CD14-positive monocyte (primary cell): ENCODE data around the gene PHLPP1. TPM values are rescaled to one million over a fixed set of nuclear protein-coding genes. Genes with fewer than 3 reads are reported as not detected.

Source experiments
- DNase-seq, 3 donors: peaks; one replicate each; pipeline ENCODE4 v3.0.0-alpha.2; 2011 to 2022
- H2AFZ ChIP-seq: 2 replicates; pipeline ENCODE4 v1.6.0; 2012; ENCODE audit warnings: mild to moderate bottlenecking, low read depth, low read length, inconsistent platforms; ENCODE audit not compliant: insufficient read depth, poor library complexity, severe bottlenecking
- H3K27ac ChIP-seq, 2 donors: 1 replicate in 1 of 2; 2 replicates in 1 of 2; pipeline ENCODE4 v1.5.1; 2012 to 2013; ENCODE audit warnings: low read length in 2 of 2, control low read depth in 1 of 2, inconsistent platforms in 1 of 2, low read depth in 1 of 2, mild to moderate bottlenecking in 1 of 2
- H3K27me3 ChIP-seq, 2 donors: one replicate each; pipeline versions ENCODE4 v1.6.0 to v1.6.1; 2011 to 2013; ENCODE audit warnings: low read length in 2 of 2; ENCODE audit not compliant: control insufficient read depth in 2 of 2, insufficient read depth in 2 of 2
- H3K36me3 ChIP-seq, 2 donors: replicated peaks in 1 of 2; 1 replicate in 1 of 2; 2 replicates in 1 of 2; pipeline versions ENCODE4 v1.5.1 to v1.6.1; 2012 to 2013; ENCODE audit warnings: low read length in 2 of 2, control low read depth in 1 of 2, inconsistent platforms in 1 of 2, mild to moderate bottlenecking in 1 of 2; ENCODE audit not compliant: insufficient read depth in 2 of 2, control insufficient read depth in 1 of 2
- H3K4me1 ChIP-seq, 2 donors: 1 replicate in 1 of 2; 2 replicates in 1 of 2; pipeline versions ENCODE4 v1.5.1 to v1.6.1; 2012 to 2013; ENCODE audit warnings: low read length in 2 of 2, control low read depth in 1 of 2, inconsistent platforms in 1 of 2, mild to moderate bottlenecking in 1 of 2, moderate library complexity in 1 of 2; ENCODE audit not compliant: insufficient read depth in 2 of 2, control insufficient read depth in 1 of 2
- H3K4me2 ChIP-seq: replicated peaks from 2 replicates; pipeline ENCODE3; 2012; ENCODE audit warnings: low read length, moderate library complexity, mild to moderate bottlenecking; ENCODE audit not compliant: poor library complexity, severe bottlenecking; ENCODE audit errors: extremely low read depth
- H3K4me3 ChIP-seq, 3 experiments: fragments of 200-600 bp in 1 of 3; sonication (generic) in 1 of 3; replicated peaks in 1 of 3; 1 replicate in 2 of 3; 2 replicates in 1 of 3; pipeline ENCODE4 v1.5.1; 2011 to 2013; ENCODE audit warnings: low read length in 3 of 3, mild to moderate bottlenecking in 3 of 3, control low read depth in 2 of 3, low read depth in 2 of 3, inconsistent platforms in 1 of 3, moderate library complexity in 1 of 3
- H3K79me2 ChIP-seq: 2 replicates; pipeline ENCODE4 v1.6.0; 2012; ENCODE audit warnings: mild to moderate bottlenecking, control low read depth, inconsistent platforms, low read length, moderate library complexity; ENCODE audit not compliant: insufficient read depth
- H3K9ac ChIP-seq: 2 replicates; pipeline ENCODE4 v1.6.0; 2017; ENCODE audit warnings: low read length, mild to moderate bottlenecking; ENCODE audit not compliant: insufficient read depth, poor library complexity, severe bottlenecking
- H3K9me3 ChIP-seq, 2 donors: replicated peaks in 1 of 2; 1 replicate in 1 of 2; 2 replicates in 1 of 2; pipeline versions ENCODE4 v1.5.1 to v1.6.1; 2012 to 2013; ENCODE audit warnings: low read length in 2 of 2, control low read depth in 1 of 2; ENCODE audit not compliant: control insufficient read depth in 1 of 2, insufficient read depth in 1 of 2
- H4K20me1 ChIP-seq: 2 replicates; pipeline ENCODE4 v1.6.0; 2012; ENCODE audit warnings: mild to moderate bottlenecking, low read length, control low read depth, moderate library complexity; ENCODE audit not compliant: insufficient read depth
- H3K27ac Mint-ChIP-seq, 7 donors: one replicate each; pipeline ENCODE4 v1.8.0; 2020; ENCODE audit warnings: mild to moderate bottlenecking in 7 of 7, mixed read lengths in 7 of 7, moderate library complexity in 6 of 7, inconsistent platforms in 2 of 7
- H3K27me3 Mint-ChIP-seq, 3 donors: one replicate each; pipeline ENCODE4 v1.8.0; 2021 to 2022; ENCODE audit warnings: low read depth in 3 of 3, mild to moderate bottlenecking in 3 of 3, mixed read lengths in 3 of 3, moderate library complexity in 3 of 3, inconsistent platforms in 1 of 3
- H3K36me3 Mint-ChIP-seq, 2 donors: one replicate each; pipeline ENCODE4 v1.8.0; 2020; ENCODE audit warnings: mixed read lengths in 2 of 2, inconsistent platforms in 1 of 2, mild to moderate bottlenecking in 1 of 2
- H3K4me1 Mint-ChIP-seq: one replicate; pipeline ENCODE4 v1.8.0; 2020; ENCODE audit warnings: mild to moderate bottlenecking, mixed read lengths
- H3K4me3 Mint-ChIP-seq, 2 donors: one replicate each; pipeline ENCODE4 v1.8.0; 2020; ENCODE audit warnings: mild to moderate bottlenecking in 2 of 2, mixed read lengths in 2 of 2, moderate library complexity in 1 of 2
- H3K9me3 Mint-ChIP-seq, 7 donors: one replicate each; pipeline ENCODE4 v1.8.0; 2020 to 2022; ENCODE audit warnings: mixed read lengths in 7 of 7, mild to moderate bottlenecking in 6 of 7, moderate library complexity in 6 of 7, inconsistent platforms in 2 of 7
- WGBS: methylation state at CpG from one replicate; pipeline ENCODE4 v1.1.5; 2013; ENCODE audit warnings: missing lambda C conversion rate; ENCODE audit not compliant: insufficient coverage; 5-methylcytosine and 5-hydroxymethylcytosine counted together
- intact Hi-C, 2 donors: fragments of 100-400 bp; cut with micrococcal nuclease; formaldehyde crosslinking; loops; one replicate each; pipeline versions ENCODE4 v1.15.0 to v1.15.1; 2023
- polyA plus RNA-seq, 3 donors: library from polyadenylated mRNA; depleted of rRNA in 1 of 3; unstranded in 2 of 3; stranded (reverse) in 1 of 3; fragments of 300-500 nt in 2 of 3; fragments of >200 nt in 1 of 3; fragmentation: Illumina TruSeq in 2 of 3; gene quantifications; 1 replicate in 2 of 3; 2 replicates in 1 of 3; pipeline ENCODE4 v1.2.3, GENCODE V29; 2012 to 2021
- TF ChIP-seq, protein P1 (sequence below): fragments of 200-600 bp; IDR thresholded peaks from one replicate; pipeline ENCODE4 v1.8.0; 2022; ENCODE audit warnings: antibody characterized with exemption, mild to moderate bottlenecking

The PHLPP1 gene
- polyA plus RNA-seq, 3 donors = 0.04 to 2.0 (median 0.55) TPM

DNA sequence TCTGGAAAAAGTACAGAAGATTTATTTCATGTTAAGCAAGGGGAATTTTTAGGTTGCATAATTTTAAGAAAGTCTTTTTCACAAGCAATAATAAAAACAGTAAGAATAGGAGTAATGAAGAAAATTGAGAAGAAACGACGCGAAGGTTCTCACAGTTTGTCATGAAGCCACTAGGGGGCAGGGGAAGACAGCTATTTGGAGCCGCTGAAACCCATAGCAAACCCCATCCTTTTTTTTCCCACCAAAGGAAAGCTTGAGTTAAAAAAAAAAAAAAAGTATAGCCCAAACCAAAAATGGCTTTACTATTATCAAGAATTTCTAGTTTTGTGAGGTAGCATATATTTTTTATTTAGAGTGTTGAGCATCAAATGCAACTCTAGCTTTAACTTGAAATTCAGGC is 300.9 kb downstream of the PHLPP1 start:
- WGBS = no CpG with 5 or more reads among the region's 4 CpGs
- H3K36me3 ChIP-seq = no peaks in the 10 kb centered on the region
- H3K27ac ChIP-seq = no peak overlapping the region
- Mint-ChIP-seq H3K4me1 (no peaks in the 10 kb centered on the region), H3K27ac (no peak overlapping the region), H3K27me3 (peaks cover 0 to 3% (median 0%) of the 10 kb centered on the region in 3 donors), H3K9me3 (peaks cover 3 to 13% (median 9%) of the 10 kb centered on the region in 7 donors), H3K36me3 (peaks cover 0 to 5% of the 10 kb centered on the region in 2 donors), H3K4me3 (no peak overlapping the region)
- no peaks in the 10 kb centered on the region for H3K4me1 ChIP-seq
- H4K20me1 ChIP-seq = no peaks in the 10 kb centered on the region
- H3K27me3 ChIP-seq = no peaks in the 10 kb centered on the region
- no peaks in the 10 kb centered on the region for H3K9me3 ChIP-seq
- TF ChIP-seq, protein P1, sequence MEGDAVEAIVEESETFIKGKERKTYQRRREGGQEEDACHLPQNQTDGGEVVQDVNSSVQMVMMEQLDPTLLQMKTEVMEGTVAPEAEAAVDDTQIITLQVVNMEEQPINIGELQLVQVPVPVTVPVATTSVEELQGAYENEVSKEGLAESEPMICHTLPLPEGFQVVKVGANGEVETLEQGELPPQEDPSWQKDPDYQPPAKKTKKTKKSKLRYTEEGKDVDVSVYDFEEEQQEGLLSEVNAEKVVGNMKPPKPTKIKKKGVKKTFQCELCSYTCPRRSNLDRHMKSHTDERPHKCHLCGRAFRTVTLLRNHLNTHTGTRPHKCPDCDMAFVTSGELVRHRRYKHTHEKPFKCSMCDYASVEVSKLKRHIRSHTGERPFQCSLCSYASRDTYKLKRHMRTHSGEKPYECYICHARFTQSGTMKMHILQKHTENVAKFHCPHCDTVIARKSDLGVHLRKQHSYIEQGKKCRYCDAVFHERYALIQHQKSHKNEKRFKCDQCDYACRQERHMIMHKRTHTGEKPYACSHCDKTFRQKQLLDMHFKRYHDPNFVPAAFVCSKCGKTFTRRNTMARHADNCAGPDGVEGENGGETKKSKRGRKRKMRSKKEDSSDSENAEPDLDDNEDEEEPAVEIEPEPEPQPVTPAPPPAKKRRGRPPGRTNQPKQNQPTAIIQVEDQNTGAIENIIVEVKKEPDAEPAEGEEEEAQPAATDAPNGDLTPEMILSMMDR = peak; percentile 86
- H2AFZ ChIP-seq = no peak overlapping the region
- intact Hi-C loops = loop anchor here (2.0 to 10.0 kb wide), 3 partner anchors 307 to 421 kb away; no protein-coding TSS in a partner anchor
- no peak overlapping the region for H3K9ac ChIP-seq
- DNase-seq = peak; percentile 22 to 54 (median 50)
- no peak overlapping the region for H3K4me3 ChIP-seq
- no peak overlapping the region for H3K4me2 ChIP-seq
- no peaks in the 10 kb centered on the region for H3K79me2 ChIP-seq

DNA sequence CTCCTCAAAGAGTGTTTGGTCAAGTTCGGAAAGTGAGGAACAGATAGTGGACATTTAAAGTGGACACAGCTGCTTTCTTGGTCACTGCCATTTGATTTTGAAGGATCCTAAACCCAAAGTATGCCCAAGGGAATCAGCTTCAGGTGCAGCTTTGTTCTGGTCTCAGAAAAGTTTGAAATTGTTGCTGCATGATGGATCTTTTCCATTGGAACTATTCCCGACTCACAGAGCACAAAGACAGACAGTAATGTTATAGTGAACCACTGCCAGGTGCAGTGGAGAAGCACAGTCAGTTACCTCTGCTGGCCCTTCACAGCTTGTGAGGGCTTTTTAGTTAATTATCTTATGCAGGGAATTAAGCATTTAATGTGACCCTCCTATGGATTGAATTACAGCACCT is 301.7 kb downstream of the PHLPP1 start:
- Histone ChIP-seq H4K20me1 (no peaks in the 10 kb centered on the region), H3K79me2 (no peaks in the 10 kb centered on the region), H3K9ac (no peak overlapping the region), H3K4me3 (no peak overlapping the region), H2AFZ (no peak overlapping the region), H3K36me3 (no peaks in the 10 kb centered on the region), H3K4me2 (no peak overlapping the region), H3K9me3 (no peaks in the 10 kb centered on the region), H3K27ac (no peak overlapping the region), H3K4me1 (no peaks in the 10 kb centered on the region), H3K27me3 (no peaks in the 10 kb centered on the region)
- Mint-ChIP-seq H3K27ac (no peak overlapping the region), H3K9me3 (peaks cover 3 to 13% (median 10%) of the 10 kb centered on the region in 7 donors), H3K4me1 (no peaks in the 10 kb centered on the region), H3K27me3 (peaks cover 0 to 4% (median 0%) of the 10 kb centered on the region in 3 donors), H3K36me3 (peaks cover 0 to 5% of the 10 kb centered on the region in 2 donors), H3K4me3 (no peak overlapping the region)
- 100% methylated on average over 1 of the region's 2 CpGs for WGBS
- no peak for DNase-seq
- intact Hi-C loops = loop anchor here (2.0 to 10.0 kb wide), 3 partner anchors 306 to 420 kb away; no protein-coding TSS in a partner anchor
- TF ChIP-seq, protein P1 = no peak
